Stimulated activated CD4-positive, alpha-beta T cell treated with anti-CD3 and anti-CD28 coated beads, Interleukin-1b, Interleukin-23, amount 100 ng/mL, for 4 hours (primary cell): Measurements from ENCODE around the gene PLEKHA6.
"Not testable (repeated sequence)": the region's sequence is repeated elsewhere in the genome, so short reads cannot be mapped to it uniquely, and the experiment has no call there.

Source experiments
- DNase-seq, 2 donors: peaks; one replicate each; pipeline ENCODE4 v3.0.0-alpha.2; 2020; ENCODE audit warnings: low read depth in 2 of 2

PLEKHA6 gene

DNA sequence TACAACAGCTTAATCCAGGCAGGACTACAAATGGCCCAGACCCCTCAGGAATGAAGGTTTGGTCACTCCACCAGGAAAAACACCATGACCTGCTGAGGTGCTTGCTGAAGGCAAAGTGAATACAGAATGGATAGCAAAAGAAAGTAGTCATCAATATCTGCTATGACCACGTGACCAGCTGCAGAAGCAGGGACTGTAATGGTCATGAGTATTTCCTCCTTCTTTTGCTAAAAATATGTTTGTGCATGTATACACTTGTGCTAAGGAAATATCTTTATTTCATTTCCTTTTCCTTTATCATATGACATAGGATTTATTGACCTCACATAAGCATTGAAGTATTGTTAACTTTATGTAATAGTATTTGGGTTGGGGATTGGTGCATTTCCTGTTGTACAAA is 119.5 kb downstream of the PLEKHA6 start:
- no peak for DNase-seq

DNA sequence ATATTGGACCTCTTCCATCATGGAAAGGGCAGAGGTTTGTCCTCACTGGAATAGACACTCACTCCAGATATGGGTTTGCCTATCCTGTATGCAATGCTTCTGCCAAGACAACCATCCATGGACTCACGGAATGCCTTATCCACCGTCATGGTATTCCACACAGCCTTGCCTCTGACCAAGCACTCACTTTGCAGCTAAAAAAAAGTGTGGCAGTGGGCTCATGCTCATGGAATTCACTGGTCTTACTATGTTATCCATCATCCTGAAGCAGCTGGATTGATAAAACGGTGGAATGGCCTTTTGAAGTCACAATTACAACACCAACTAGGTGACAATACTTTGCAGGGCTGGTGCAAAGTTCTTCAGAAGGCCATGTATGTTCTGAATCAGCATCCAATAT is 120.3 kb downstream of the PLEKHA6 start:
- not testable (repeated sequence) for DNase-seq

DNA sequence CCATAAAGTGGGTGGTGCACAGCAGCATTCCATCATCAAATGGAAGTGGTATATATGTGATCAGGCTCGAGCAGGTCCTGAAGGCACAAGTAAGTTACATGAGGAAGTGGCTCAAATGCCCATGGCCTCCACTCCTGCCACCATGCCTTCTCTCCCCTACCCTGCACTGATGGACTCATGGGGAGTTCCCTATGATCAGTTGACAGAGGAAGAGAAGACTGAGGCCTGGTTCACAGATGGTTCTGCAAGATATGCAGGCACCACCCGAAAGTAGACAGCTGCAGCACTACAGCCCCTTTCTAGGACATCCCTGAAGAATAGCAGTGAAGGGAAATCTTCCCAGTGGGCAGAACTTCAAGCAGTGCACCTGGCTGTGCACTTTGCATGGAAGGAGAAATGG is 121.2 kb downstream of the PLEKHA6 start:
- DNase-seq, result not testable (repeated sequence)

DNA sequence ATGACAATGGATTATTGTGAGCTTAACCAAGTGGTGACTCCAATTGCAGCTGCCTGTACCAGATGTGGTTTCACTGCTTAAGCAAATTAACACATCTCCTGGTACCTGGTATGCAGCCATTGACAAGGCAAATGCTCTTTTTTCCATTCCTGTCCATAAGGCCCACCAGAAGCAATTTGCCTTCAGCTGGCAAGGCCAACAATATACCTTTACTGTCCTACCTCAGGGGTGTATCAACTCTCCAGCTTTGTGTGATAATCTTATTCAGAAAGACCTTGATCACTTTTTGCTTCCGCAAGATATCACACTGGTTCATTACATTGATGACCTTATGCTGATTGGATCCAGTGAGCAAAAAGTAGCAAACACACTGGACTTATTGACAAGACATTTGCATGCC is 122.2 kb downstream of the PLEKHA6 start:
- DNase-seq, result not testable (repeated sequence)

DNA sequence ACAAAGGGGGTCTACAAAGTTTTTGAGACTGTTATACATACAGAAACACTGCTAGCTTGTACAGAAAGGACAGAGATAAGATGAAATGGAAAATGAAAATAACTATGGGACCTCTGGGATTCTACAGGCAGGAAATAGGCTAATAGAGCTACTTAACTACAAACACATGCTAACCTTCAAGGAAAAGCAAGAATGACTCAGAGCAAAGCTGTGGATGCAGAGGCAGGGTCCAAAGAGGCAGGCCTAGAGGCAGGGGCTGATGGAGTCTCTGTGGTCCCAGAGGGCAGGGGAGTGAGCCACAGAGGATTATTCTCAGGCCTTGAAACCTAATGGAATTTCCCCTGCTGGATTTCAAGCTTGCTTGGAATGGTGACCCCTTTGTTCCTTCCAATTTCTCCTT is 127.2 kb downstream of the PLEKHA6 start:
- DNase-seq, result no peak

DNA sequence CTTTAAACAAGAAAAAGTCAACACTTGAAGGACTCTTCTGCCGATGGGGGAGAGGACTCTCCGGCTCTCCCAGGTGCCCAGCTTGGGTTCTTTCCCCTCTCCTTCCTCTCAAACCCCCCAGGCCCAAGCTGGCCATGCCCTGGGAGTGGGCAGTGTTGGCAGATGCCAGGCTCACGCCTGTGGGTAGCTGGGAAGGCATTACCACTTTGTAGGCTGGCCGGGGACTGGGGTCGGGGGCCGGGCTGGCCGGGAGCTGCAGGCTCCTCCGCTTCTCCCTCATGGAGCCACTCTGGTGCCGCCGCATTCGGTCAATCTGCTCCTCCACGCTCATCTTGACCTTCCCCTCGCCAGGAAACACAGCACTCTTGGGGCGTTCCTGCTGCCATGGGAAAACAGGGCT is 129.5 kb downstream of the PLEKHA6 start:
- no peak for DNase-seq

DNA sequence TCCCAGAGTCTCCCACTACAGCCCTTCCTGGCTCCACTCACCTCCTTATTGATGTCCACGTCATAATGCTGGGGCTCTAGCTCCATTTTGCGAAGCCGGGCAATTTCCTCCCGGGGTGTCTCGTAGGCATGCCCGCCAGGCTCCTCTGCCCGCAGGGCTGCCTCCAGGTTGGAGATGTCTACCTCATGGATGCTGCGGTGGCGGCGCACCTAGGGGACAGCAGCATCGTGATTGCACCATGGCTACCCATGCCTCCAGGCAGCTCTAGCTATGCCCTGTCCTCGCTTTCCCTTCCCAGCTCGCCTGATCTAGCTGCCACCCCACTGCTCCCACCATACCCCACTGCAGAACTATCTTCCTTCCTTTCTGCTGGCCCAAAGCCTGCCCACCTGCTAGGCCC is 130.8 kb downstream of the PLEKHA6 start:
- DNase-seq, result no peak

DNA sequence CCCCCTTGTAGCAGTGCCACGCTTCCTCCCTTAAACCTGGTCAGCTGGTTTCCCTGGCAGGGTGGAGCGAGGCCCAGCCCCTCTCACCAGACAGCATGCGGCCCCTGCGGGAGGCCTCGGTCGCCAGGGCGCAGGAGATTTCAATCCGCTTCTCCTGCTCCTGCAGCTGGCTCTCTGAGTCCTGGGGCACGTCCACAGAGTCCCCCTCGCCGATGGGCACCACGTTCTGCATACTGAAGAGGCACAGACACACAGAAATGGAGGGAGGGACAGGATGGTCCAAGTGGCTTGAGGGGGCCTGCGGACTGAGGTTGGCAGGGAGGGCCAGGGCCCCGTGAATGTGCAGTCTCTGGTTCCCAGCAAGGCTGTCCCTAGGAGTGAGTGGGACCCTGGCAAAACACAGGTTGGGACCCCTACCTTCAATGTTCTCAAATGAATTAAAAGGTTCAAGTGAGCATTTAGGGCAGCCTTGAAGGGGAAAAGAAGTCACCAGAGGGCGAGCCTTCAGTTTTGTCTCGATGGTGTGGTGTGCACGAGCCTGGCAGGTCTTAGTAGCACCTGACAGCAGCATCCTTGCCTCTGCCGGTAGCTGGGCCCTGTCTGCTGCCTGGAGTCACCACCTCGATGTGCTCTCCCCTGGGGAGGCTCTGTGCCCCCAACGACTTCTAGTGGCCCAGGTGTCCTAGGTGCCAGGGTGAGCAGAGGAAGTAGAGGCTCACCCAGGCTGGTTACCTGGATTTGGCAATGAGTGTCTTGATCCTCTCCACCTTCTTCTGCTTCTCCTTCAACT is 131.5 kb downstream of the PLEKHA6 start:
- DNase-seq, result no peak

DNA sequence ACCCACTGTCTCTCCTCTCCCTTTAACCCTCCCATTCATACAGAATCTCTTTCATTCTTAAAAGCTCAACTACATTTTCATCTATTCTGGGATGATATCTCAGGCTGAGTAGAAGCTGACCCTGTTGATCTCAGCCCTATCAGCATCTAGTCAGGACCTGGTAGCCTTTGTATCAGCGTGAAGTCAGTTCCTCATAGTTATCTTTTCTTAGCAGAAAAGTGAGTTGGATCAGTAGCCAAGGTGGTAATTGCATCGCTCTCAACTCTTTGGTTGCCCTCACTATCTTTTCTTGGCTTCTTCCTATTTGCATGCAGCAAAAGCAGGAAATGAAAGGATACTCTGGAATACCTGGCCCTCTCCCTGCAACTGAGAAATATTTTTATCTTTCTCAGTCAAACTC is 132.4 kb downstream of the PLEKHA6 start:
- DNase-seq, result no peak

DNA sequence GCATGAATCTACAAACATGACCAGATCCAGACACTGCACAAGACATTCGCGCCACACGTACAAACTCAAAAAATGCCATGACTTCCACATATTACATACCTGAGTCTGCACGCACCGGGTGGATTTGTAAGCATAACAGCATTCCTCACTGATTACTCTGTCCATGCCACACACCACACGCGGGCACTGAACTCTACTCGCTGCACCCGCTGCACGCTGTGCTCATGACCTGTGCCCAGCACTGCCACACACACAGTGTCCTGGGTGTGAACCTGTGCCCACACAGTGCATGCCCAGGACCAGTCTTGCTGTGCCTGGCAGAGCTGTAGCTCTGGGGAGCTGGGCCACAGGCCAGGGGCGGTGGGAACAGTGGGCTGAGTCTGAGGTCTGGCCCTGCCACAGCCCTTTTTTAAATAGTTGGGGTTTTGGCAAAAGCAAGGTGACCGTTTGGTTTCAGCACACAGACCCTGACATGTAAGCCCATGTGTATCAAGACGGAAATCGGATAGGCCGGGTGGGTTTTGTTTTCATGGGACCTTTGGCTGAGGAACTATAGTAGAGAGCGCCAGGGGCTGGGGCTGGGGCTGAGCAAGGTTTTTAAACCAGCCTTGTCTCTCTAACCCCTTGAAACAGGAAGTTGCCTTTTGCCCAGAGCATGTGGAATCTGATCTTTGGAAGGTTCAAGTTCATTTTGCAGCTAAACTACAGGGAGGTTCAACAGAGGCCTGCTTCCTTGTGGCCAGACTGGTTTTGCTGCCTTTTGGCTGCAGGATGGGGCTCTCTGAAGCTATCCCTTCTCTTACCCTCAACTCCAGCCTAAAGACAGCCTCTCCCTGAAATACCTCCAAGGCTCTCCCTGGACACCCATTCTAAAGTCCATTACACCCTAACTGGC is 133.6 kb downstream of the PLEKHA6 start:
- no peak for DNase-seq

DNA sequence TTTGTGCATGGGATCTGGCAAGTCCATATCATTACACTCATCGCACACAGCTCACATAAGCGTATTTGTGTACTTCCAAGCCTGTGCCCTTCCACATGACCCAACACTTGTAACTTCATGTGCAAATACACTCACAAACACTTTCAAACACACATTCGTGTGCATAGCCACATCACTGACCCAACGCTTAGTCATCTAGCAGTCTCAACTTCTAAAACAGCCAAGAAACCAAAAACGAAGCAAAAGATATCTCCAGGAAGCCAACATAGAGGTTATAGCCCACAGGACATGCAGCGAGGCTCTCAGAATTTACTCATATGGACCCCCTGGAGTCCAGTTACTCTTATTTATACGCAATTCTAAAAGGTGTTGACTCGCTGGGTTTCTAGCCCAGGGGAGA is 135.1 kb downstream of the PLEKHA6 start:
- DNase-seq, result no peak

DNA sequence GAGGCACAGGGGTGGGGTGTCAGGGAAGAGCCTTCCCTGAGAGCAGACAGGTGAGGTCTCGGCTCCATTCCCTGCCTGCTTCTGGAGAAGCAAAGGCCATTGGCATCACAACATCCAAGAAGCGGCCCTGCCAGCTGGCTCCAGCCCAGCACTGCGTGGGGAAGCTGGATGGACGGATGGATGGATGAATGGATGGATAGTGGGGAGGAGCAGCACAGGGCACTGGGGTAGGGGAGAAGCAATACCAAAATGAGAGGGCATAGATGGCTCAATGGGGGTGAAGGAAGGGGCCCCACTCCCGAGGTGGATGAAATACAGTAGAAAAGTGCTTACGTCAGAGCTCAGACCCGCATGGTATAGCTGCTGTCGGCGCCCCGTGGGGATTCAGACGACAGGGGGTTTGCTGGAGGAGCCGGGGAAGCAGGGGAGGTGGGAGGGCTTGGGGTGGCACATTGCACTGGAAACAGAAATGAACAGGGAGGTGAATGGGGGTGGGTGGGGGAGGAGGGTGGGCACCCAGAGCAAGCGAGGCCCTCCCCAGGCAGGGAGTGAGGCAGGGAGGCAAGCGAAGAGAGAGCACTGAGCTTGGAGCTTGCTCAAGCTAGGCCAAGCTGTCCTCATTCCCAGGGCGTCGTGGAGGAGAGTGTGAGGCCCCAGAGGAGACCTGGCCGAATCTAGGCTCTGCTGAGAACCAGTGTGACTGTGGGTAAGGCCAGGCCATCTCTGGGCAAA is 136.4 kb downstream of the PLEKHA6 start:
- DNase-seq, result no peak

DNA sequence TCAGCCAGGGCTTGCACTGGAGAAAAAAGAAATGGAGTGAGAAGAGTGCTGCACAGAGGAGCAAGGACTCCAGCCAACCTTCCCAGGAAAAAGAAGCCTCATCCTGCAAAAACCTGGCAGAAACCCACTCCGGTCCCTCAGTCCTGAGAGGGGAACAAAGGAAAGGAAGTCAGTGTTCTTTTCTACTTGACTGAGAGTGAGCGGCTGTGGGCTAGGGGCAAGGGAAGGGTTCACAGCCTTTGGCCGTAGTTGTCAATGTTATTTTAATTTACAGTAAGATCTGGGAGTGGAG is 137.0 kb downstream of the PLEKHA6 start:
- DNase-seq, result no peak

DNA sequence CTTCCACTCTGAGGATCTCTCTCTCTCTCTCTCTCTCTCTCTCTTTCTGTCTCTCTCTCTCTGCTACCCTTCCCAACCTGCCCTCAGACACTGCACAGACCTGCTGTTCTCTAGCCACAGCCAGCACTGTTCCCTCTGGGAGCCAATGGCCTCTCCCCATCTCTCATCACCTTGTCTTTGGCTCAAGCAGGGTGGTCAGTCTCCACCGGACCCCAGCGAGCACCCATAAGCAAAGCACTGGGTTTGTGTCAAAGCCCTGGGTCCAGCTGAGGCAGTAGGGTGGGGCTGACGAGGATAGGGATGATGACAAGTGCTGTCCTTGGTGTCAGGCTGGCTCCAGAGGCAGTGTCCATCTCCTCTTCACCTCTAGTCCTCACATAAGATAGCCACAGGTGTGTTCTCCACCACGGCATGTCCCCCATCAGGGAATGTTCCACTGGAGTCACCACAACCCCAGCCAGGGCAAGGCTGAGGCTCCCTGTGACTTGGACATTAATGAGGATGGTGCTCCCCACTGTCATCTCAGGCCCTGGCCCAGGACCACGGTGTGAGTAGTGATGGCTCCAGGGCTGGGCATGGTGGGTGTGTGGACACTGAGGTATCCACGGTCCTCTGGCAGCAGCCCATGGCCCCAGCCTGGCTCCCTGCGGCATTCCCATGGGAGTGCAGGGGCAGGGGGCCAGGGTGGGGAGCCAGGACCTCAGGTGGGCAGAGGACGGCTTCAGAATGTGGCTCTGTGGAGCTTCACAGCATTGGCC is 137.5 kb downstream of the PLEKHA6 start:
- DNase-seq, result no peak

DNA sequence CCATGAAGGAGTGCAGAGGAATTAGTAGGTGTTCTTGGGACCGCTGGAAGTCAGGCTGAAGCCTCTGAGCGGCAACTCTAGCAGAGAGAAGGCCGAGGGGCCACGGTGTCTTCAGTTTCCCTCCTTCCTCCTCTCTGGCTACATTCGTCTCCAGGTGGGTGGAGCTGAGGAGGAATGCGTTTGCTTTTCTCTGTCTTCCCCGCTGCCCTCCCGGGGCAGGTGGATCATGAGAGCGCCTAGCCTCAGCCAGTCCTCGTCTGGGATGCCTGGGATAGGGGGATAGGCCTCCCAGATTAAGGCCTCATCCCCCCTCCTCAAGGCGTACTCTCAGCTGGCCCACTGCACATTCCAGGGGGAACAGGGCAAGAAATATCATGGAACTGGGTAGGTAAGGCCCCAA is 138.5 kb downstream of the PLEKHA6 start:
- no peak for DNase-seq

DNA sequence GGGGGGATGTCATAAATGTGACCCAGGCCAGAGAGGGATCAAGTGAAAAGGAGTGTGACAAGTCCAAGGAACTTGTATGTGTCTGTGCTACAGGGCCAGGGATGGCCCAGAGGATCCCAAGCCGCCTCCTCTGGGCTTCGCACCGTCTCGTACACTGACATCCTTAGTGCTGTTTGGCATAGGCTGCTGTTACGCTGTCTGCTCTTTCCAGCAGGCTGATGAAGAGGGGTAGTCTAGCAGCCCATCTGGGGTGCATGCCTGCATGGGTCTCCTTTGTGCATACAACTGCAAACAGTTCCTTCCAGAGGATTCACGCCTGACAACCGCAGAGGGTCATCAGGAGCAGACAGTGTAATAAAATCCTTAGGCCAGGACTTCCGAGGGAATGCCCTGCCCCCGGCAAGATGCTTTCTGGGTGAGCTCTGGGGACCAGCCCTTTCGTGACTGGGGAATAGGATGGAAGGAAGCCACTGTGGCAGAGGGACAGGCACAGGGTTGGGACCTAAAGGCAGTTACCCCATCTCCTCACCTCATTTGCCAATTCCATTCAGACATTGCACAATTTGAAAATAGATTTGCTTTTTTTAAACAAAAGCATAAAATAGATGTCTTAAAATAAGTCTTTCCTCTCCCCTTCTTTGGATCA is 139.6 kb downstream of the PLEKHA6 start:
- DNase-seq, result no peak

DNA sequence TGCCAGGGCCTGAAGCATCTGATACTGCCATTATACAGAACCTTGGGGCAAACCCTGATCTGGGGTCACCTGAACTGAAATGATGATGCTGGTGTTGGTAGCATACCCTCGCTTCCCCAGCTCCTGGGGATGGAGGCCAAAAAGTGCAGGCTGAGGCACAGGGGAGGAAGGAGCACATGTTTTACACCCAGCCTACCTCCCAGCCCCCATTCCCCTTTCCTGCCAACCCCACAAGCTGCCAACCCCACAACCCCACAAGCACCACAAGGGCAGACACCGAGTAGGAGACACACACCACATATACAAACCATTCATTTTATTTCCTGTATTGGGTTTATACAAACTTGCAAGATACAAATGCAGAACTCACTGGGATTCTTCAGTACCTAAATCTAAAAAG is 141.2 kb downstream of the PLEKHA6 start:
- no peak for DNase-seq

DNA sequence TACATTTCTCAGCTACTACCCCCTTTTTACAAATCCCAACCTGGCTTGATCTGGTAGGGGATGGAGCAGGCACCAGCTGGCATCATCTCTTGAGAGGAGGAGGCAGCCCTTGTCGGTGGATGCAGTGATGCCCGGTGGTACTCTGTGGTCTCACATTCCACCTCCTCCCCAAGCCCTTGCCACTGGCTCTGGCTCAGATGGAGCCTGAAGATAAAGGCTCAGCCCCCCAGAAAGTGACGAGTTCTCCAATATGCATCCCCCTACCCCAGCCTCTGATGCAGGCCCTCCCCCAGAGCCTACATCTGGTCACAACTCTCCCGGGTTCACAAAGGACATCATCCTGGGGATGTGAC is 142.1 kb downstream of the PLEKHA6 start:
- DNase-seq, result no peak

DNA sequence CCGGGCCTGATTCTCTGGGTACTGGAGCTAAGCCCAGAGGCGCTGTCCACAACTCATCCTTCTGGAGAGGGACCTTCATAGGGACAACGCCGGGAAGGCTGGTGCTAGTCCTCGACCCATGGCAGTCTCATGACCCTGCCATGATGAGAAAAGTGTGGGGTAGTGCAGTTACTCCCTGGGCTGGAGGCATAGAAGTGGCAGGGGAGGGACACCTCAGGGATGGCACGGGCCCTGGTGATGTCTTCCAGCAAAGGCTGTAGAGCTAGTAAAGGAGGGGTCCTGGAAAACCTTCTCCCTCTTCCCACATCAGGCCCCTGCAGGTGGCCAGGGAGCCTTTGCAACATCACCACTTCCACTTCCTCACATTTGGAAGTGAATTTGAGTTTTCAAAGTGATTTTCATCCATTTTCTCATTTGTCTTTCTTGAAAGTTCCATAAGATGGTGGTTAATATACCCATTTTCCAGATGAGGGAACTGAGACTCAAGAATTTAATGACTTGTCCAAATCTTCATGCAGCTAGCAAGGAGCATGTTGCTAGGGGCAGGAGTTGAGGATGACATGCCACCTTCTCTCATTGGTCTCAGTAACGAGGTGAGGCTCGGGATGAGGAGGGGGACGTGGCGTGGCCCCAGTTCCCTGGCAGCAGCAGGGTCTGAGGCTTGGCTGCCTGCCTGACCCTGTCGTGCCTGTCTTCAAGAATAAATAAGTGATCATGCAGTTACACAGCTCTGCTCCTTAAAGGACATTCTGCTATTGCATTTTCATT is 142.7 kb downstream of the PLEKHA6 start:
- no peak for DNase-seq

DNA sequence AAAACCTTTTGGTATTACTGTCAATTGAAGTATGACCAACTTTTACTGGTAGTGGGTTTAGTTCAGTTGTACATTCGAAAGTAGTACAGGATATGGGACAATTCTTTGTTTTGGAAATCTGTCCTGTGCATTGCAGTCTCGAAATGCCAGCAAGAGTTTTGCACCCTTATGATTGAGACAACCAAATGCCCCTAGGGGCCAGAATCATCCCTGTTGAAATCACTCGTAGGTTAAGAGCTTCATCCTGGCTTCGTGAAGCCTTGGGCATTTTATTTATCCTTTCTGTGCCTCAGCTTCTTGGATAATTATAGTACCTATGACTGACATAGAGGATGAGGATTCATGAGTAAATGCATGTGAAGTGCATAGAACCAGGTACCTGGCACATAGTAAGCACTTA is 143.5 kb downstream of the PLEKHA6 start:
- no peak for DNase-seq
